A549 (cell line): Measurements from ENCODE around the gene SEMA6D.

Experiments
- BHLHE40 ChIP-seq: IDR thresholded peaks from 2 replicates; pipeline ENCODE4 v1.6.1; 2012; ENCODE audit warnings: low read depth, low read length, inconsistent platforms
- CTCF ChIP-seq: fragments of >200 bp; sonication (Bioruptor Twin); formaldehyde crosslinking; IDR thresholded peaks from 3 replicates; pipeline ENCODE4 v1.5.1; 2016

GRCh38 chr15:47784820-47785219 is 67.5 kb downstream of the SEMA6D start:
- no peak for TF ChIP-seq BHLHE40
- no peak for TF ChIP-seq CTCF
